ENCODE measurements around the gene INSYN1. TPM values are rescaled to one million over a fixed set of nuclear protein-coding genes. Genes with fewer than 3 reads are reported as not detected.

Gene INSYN1
- total RNA-seq, 1 donor from 2014 or later, result 3.8 TPM

- DNase-seq, result peak; percentile 89
- intact Hi-C loops (cut with DNase I), result no loop called here
- H3K4me1 ChIP-seq, result peaks cover 15% of the 10 kb centered on the region
- no peak for TF ChIP-seq CTCF (IDR thresholded peaks at IDR 0.05)
- peaks cover 21% of the 10 kb centered on the region for H3K36me3 ChIP-seq
- no peak overlapping the region for H3K27ac ChIP-seq
- no peaks in the 10 kb centered on the region for H3K27me3 ChIP-seq (ENCODE audit: low read depth)
- ATAC-seq, result peak; percentile 83 to 85
- H3K4me3 ChIP-seq, result no peak overlapping the region
- H3K9me3 ChIP-seq, result no peaks in the 10 kb centered on the region
Observed at GRCh38 chr15:73716417-73716816, 36.7 kb downstream of the INSYN1 start.

GRCh38 chr15:73715417-73715816 lies 37.7 kb downstream of the INSYN1 start:
- Histone ChIP-seq H3K27ac (no peak overlapping the region), H3K9me3 (no peaks in the 10 kb centered on the region), H3K36me3 (peaks cover 25% of the 10 kb centered on the region), H3K4me1 (peaks cover 23% of the 10 kb centered on the region), H3K27me3 (ENCODE audit: low read depth) (no peaks in the 10 kb centered on the region), H3K4me3 (no peak overlapping the region)
- no peak for ATAC-seq
- intact Hi-C loops (cut with DNase I), result no loop called here
- TF ChIP-seq CTCF (IDR thresholded peaks at IDR 0.05), result no peak
- no peak for DNase-seq

GRCh38 chr15:73714695-73715301 lies 38.4 kb downstream of the INSYN1 start:
- intact Hi-C loops (cut with DNase I), result no loop called here
- no peak for TF ChIP-seq CTCF (IDR thresholded peaks at IDR 0.05)
- Histone ChIP-seq H3K4me1 (peaks cover 23% of the 10 kb centered on the region), H3K27ac (no peak overlapping the region), H3K27me3 (ENCODE audit: low read depth) (no peaks in the 10 kb centered on the region), H3K4me3 (no peak overlapping the region), H3K36me3 (peaks cover 30% of the 10 kb centered on the region), H3K9me3 (no peaks in the 10 kb centered on the region)
- DNase-seq (no peak), ATAC-seq (no peak)

- Histone ChIP-seq H3K4me1 (peaks cover 20% of the 10 kb centered on the region), H3K9me3 (no peaks in the 10 kb centered on the region), H3K36me3 (peaks cover 52% of the 10 kb centered on the region), H3K27me3 (ENCODE audit: low read depth) (no peaks in the 10 kb centered on the region), H3K4me3 (no peak overlapping the region), H3K27ac (no peak overlapping the region)
- no peak for TF ChIP-seq CTCF (IDR thresholded peaks at IDR 0.05)
- DNase-seq (no peak), ATAC-seq (no peak)
- intact Hi-C loops (cut with DNase I), result no loop called here
Observed at GRCh38 chr15:73712107-73712506, 41.0 kb downstream of the INSYN1 start.

- peak in 1 of 2 donors; percentile 16 for ATAC-seq
- no peak for TF ChIP-seq CTCF (IDR thresholded peaks at IDR 0.05)
Observed at GRCh38 chr15:73711526-73711925, 41.6 kb downstream of the INSYN1 start.

More at GRCh38 chr15:73711526-73711925, 41.6 kb downstream of the INSYN1 start:
- Histone ChIP-seq H3K36me3 (peaks cover 57% of the 10 kb centered on the region), H3K9me3 (no peaks in the 10 kb centered on the region), H3K27ac (no peak overlapping the region), H3K4me1 (peaks cover 14% of the 10 kb centered on the region), H3K4me3 (no peak overlapping the region), H3K27me3 (ENCODE audit: low read depth) (no peaks in the 10 kb centered on the region)
- DNase-seq, result no peak
- intact Hi-C loops (cut with DNase I), result no loop called here
